Nephron (organoid): ENCODE data around the gene ERGIC2.

Experiments
- H3K27ac Mint-ChIP-seq, 3 experiments: 2 replicates each; pipeline ENCODE4 v1.8.0; 2020; ENCODE audit warnings: mixed read lengths in 3 of 3, mild to moderate bottlenecking in 2 of 3, moderate library complexity in 1 of 3
- H3K27me3 Mint-ChIP-seq: 2 replicates; pipeline ENCODE4 v1.8.0; 2021; ENCODE audit warnings: low read depth, mild to moderate bottlenecking, moderate library complexity, mixed read lengths
- H3K36me3 Mint-ChIP-seq: 2 replicates; pipeline ENCODE4 v1.8.0; 2020; ENCODE audit warnings: low read depth, mixed read lengths
- H3K4me1 Mint-ChIP-seq: 2 replicates; pipeline ENCODE4 v1.8.0; 2020; ENCODE audit warnings: mixed read lengths
- H3K4me3 Mint-ChIP-seq, 3 experiments: 2 replicates each; pipeline ENCODE4 v1.8.0; 2020; ENCODE audit warnings: mild to moderate bottlenecking in 3 of 3, mixed read lengths in 3 of 3, moderate library complexity in 2 of 3
- H3K9me3 Mint-ChIP-seq: 2 replicates; pipeline ENCODE4 v1.8.0; 2020; ENCODE audit warnings: mixed read lengths
- TF ChIP-seq, protein P1 (sequence below), 3 experiments: fragments of 200-600 bp; sonication (generic); IDR thresholded peaks; one replicate each; pipeline ENCODE4 v1.5.0; 2021; ENCODE audit warnings: antibody characterized with exemption in 3 of 3; ENCODE audit not compliant: unreplicated experiment in 3 of 3

The ERGIC2 gene

DNA sequence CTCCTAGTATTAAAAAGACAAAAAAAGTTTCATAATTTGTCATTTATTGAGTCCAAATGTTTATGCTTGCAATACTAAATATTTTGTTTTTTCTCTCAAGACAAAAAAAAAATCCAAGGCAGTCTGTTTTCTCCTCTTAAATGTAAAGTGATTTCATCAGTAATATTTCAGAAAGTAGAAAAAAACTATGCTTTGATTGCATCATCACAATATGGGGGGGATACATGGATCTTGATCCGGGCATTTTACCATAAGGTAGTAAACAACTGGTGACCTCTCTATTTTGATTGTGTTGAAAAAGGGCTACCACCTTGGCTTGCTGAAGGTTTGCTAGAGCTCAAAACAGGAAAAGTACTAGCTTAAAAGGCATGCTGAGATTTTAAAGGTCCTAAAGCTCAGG is 43.6 kb downstream of the ERGIC2 start:
- TF ChIP-seq, protein P1, sequence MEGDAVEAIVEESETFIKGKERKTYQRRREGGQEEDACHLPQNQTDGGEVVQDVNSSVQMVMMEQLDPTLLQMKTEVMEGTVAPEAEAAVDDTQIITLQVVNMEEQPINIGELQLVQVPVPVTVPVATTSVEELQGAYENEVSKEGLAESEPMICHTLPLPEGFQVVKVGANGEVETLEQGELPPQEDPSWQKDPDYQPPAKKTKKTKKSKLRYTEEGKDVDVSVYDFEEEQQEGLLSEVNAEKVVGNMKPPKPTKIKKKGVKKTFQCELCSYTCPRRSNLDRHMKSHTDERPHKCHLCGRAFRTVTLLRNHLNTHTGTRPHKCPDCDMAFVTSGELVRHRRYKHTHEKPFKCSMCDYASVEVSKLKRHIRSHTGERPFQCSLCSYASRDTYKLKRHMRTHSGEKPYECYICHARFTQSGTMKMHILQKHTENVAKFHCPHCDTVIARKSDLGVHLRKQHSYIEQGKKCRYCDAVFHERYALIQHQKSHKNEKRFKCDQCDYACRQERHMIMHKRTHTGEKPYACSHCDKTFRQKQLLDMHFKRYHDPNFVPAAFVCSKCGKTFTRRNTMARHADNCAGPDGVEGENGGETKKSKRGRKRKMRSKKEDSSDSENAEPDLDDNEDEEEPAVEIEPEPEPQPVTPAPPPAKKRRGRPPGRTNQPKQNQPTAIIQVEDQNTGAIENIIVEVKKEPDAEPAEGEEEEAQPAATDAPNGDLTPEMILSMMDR (IDR thresholded peaks at IDR 0.05; ENCODE audit: unreplicated experiment in 3 of 3) = no peak
- no peaks in the 10 kb centered on the region for H3K9me3 Mint-ChIP-seq
- H3K36me3 Mint-ChIP-seq = peaks cover 32% of the 10 kb centered on the region
- no peak overlapping the region for H3K4me3 Mint-ChIP-seq
- H3K27ac Mint-ChIP-seq = no peak overlapping the region
- no peaks in the 10 kb centered on the region for H3K4me1 Mint-ChIP-seq
- no peaks in the 10 kb centered on the region for H3K27me3 Mint-ChIP-seq

DNA sequence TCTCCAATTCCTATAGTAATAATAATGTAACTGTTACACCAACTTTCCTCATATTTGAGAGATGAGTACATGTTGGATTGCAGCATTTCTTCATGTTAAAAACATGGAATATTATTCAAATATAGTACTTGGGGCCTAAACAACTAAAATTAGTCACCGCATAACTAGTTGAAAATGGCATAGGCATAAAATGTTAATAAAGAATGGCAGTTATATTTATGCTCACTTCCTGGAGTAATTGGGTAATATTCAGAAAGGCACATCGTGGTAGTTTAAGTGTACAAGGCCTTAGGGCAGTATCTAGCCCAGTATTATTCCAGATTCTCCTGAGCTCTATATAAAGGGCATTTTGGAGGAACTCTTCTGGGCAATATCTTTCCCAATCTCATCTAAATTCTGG is 46.0 kb downstream of the ERGIC2 start:
- Mint-ChIP-seq H3K27ac (no peak overlapping the region), H3K9me3 (no peaks in the 10 kb centered on the region), H3K4me3 (no peak overlapping the region), H3K4me1 (no peaks in the 10 kb centered on the region), H3K36me3 (peaks cover 21% of the 10 kb centered on the region), H3K27me3 (no peaks in the 10 kb centered on the region)
- TF ChIP-seq, protein P1 (IDR thresholded peaks at IDR 0.05; ENCODE audit: unreplicated experiment in 3 of 3) = no peak

DNA sequence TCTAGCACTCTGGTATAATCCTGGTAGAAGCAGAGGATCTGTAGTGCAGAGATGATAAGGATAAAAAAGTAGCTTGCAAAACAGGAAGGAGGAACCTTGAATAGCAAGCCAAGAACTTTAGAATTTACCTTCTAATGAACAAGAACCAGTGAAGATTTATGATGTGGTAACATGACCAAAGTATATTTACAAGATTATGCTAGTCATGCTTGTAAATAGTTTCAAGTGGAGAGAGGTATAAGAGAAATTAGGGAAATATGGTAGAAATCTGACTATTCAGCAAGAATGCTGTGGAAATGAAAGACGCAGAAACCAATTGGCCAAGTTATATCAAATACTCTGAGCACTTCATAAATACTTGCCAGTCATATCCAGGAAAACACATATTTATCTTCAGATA is 47.8 kb downstream of the ERGIC2 start:
- H3K27me3 Mint-ChIP-seq = no peaks in the 10 kb centered on the region
- no peak overlapping the region for H3K27ac Mint-ChIP-seq
- H3K4me3 Mint-ChIP-seq = no peak overlapping the region
- H3K36me3 Mint-ChIP-seq = peaks cover 18% of the 10 kb centered on the region
- no peaks in the 10 kb centered on the region for H3K4me1 Mint-ChIP-seq
- TF ChIP-seq, protein P1 (IDR thresholded peaks at IDR 0.05; ENCODE audit: unreplicated experiment in 3 of 3) = no peak
- no peaks in the 10 kb centered on the region for H3K9me3 Mint-ChIP-seq

DNA sequence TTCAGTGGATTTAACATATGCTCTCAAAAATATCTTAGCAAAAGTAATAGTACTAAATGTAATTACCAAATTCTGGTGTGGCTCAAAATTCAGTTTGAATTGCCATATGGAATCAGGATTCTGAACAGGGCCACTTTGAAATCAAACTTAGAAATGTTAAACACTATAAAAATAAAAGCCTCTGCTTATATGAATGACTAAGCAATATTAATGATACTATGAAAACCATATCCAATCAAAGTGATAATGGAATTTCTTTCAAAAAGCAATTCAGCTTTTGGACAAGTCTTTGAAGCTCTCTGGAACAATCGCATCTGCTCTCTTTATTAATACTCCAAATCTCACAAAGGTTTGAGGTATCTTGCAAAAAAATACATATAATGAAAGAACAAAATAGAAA is 51.6 kb downstream of the ERGIC2 start:
- peaks cover 38% of the 10 kb centered on the region for H3K36me3 Mint-ChIP-seq
- no peaks in the 10 kb centered on the region for H3K4me1 Mint-ChIP-seq
- no peaks in the 10 kb centered on the region for H3K27me3 Mint-ChIP-seq
- H3K27ac Mint-ChIP-seq = no peak overlapping the region
- H3K9me3 Mint-ChIP-seq = peaks cover 9% of the 10 kb centered on the region
- TF ChIP-seq, protein P1 (IDR thresholded peaks at IDR 0.05; ENCODE audit: unreplicated experiment in 3 of 3) = no peak
- H3K4me3 Mint-ChIP-seq = no peak overlapping the region

DNA sequence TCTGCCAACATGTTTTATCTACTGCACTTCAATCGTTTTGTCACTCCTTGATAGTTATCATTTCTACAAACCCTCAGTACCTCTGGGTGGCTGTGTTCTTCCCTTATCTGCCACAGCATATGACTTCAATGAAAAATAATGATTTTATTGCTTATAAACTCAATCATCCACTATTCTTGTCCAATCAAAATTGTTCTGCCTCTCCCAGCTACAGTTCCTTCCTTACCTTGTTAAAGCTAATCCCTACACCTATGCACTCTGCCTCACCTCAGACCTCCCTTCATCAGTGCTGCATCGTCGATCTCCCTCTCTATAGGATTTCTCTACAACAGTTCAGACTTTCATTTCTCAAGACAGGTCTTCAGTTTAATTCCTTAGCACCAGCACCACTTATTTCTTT is 58.8 kb downstream of the ERGIC2 start:
- TF ChIP-seq, protein P1 (IDR thresholded peaks at IDR 0.05; ENCODE audit: unreplicated experiment in 3 of 3) = no peak
- Mint-ChIP-seq H3K27me3 (no peaks in the 10 kb centered on the region), H3K9me3 (peaks cover 25% of the 10 kb centered on the region), H3K4me3 (no peak overlapping the region), H3K4me1 (no peaks in the 10 kb centered on the region), H3K36me3 (peaks cover 56% of the 10 kb centered on the region), H3K27ac (no peak overlapping the region)

DNA sequence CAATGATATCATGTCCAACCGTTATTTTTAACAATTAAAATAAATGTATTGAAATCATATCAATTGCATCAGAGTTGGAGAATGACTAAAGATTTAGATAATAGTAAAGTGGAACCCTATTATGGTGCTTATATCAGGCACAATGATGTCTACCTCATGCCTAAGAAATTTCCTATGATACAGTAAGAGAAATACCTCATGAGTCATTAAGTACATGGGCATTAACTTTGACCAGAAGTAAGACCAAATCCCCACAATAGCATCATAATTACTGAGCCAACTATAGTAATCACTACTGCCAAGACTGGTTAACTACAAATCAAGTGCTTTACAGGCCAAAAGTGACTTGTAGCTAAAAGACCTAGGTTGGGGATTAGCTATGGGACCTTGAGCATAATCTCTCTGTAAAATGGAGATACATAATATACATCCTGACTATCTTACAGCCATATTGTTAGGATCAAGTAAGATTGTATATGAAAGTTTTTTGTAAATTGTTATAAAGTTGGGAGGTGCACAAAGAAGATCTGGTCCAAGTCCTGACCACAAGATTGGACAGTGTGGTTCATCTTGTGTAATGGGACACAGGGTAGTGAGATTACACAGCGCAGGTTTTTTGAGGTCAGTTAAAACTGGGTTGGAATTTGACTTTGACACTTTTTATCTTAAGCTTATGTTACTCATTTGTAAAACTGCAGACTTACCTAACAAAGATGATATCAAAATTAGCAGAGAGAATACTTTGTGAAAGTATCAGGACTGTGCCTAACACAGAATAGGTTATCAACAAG is 60.5 kb downstream of the ERGIC2 start:
- H3K9me3 Mint-ChIP-seq = peaks cover 21% of the 10 kb centered on the region
- no peak overlapping the region for H3K4me3 Mint-ChIP-seq
- H3K4me1 Mint-ChIP-seq = no peaks in the 10 kb centered on the region
- TF ChIP-seq, protein P1 (IDR thresholded peaks at IDR 0.05; ENCODE audit: unreplicated experiment in 3 of 3) = no peak
- H3K27me3 Mint-ChIP-seq = no peaks in the 10 kb centered on the region
- H3K27ac Mint-ChIP-seq = no peak overlapping the region
- H3K36me3 Mint-ChIP-seq = peaks cover 46% of the 10 kb centered on the region
